Head of caudate nucleus (tissue), 42 donors: ENCODE data around the gene TMEM164.
"Not testable (repeated sequence)": the region's sequence is repeated elsewhere in the genome, so short reads cannot be mapped to it uniquely, and the experiment has no call there.

Experiments used
- DNase-seq, 42 donors: peaks; one replicate each; pipeline versions ENCODE4 v3.0.0 to v3.0.0-alpha.2; 2020 to 2021; ENCODE audit warnings: mixed read lengths in 7 of 42
- intact Hi-C: fragments of 100-400 bp; cut with DNase I; formaldehyde crosslinking; loops from one replicate; pipeline ENCODE4 v1.15.0; 2022

TMEM164 gene

GRCh38 chrX:110002300-110003166 is at the start of gene TMEM164:
Gene TMEM164, plus strand, starts transcription at chrX:110003114. Its CDS starts 661 bp downstream, at chrX:110003775.
- DNase-seq, result peak; percentile 41 to 88 (median 78)
- intact Hi-C loops, result no loop called here

GRCh38 chrX:109954333-109954732 is 48.6 kb upstream of the TMEM164 start:
- DNase-seq, result no peak
- intact Hi-C loops, result no loop called here

DNA sequence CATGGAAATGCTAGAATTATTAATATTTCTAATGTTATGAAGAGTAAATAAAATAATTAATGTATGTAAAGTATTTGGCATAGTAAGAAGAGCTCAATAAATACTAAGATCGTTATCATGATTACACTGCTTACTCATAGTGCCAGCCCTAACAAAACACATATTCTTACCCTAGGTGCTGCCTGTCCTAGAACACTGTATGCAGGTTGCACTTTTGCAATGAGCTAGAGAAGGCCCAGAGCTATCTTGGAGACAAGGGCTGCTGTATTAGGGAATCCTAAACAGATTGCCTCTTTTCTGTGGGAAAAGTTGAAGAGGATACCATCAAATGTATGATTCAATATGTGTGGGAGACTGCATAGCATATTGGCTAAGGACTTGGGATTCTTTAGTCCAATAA is 48.0 kb upstream of the TMEM164 start:
- intact Hi-C loops, result no loop called here
- DNase-seq, result no peak

DNA sequence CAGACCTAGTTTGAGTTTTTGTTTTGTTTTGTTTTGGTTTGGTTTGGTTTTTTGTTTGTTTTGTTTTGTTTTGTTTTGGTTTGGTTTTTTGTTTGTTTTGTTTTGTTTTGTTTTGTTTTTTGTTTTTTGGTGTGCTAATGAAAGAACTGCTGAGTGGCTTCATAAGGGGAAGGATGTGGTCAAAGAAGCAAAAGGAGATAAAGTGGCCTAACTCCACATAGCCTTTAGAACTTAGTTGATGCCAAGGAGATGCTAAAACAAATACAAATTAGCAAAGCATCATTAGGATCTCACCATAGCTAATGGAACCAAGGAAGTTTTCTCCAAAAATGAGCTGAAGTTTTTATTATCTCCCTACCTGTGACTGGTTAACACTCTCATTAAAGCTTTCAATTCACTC is 44.6 kb upstream of the TMEM164 start:
- intact Hi-C loops, result no loop called here

DNA sequence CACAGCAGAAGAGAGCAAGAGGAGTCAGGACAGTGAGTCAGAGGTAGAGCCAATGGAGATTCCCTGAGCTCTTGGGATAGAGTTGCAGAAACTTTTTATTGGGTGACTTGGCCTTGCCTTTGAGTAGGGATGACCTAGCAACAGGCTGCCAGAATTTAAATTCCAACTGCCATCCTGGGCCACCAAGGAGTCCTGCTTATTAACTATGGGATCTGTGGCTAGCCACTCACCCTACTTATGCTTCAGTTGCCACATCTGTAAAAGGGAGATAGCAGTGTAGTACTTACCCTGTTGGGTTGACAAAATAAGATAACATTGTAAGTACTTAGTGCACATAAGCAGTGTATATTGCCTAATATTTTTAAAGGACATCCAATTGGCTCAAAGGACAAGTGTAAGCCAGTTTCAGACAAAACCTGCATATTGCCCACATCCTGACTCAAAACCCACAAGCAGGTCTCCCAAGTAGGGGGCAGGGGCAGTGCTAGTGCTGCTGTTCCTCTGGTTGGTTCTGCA is 43.5 kb upstream of the TMEM164 start:
- no peak for DNase-seq

More for the DNA sequence above, 44.6 kb upstream of the TMEM164 start:
- no peak for DNase-seq

GRCh38 chrX:109964390-109964789 is 38.5 kb upstream of the TMEM164 start:
- no peak for DNase-seq
- intact Hi-C loops, result no loop called here

More for the DNA sequence above, 43.5 kb upstream of the TMEM164 start:
- intact Hi-C loops, result no loop called here

DNA sequence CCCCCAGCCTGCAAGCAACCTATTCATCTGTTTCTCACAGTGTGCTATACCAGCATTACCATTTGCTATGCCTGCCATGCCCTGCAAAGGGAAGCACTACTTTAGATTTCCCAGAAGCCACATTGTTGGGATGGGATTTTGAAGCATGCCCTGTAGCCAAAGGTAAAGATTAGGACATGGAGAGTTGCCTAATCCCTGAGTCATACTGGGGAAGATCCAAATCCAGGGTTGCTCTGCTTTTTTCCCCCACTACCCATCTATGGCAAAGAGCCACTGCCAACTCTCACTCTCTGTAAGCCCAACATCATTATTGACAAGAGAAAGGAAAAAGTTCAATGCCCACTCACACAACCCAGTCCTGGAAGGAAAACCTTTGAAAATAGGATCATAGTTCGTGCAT is 36.7 kb upstream of the TMEM164 start:
- no peak for DNase-seq
- intact Hi-C loops, result no loop called here

- intact Hi-C loops, result no loop called here
- no peak for DNase-seq
Measured at GRCh38 chrX:109967156-109967555, 35.8 kb upstream of the TMEM164 start.

- intact Hi-C loops, DNase-seq: not testable (repeated sequence)
Measured at GRCh38 chrX:109970841-109971240, 32.1 kb upstream of the TMEM164 start.

GRCh38 chrX:109974906-109975655 is 27.8 kb upstream of the TMEM164 start:
- intact Hi-C loops, result no loop called here
- peak in 1 of 42 donors; percentile 34 for DNase-seq

DNA sequence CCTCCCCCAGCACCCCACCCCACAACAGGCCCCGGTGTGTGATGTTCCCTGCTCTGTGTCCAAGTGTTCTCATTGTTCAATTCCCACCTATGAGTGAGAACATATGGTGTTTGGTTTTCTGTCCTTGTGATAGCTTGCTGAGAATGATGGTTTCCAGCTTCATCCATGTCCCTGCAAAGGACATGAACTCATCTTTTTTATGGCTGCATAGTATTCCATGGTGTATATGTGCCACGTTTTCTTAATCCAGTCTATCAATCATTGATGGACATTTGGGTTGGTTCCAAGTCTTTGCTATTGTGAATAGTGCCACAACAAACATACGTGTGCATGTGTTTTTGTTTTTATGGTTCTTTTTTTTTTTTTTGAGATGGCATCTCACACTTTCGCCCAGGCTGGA is 17.7 kb upstream of the TMEM164 start:
- intact Hi-C loops, DNase-seq: not testable (repeated sequence)

- intact Hi-C loops, result no loop called here
- DNase-seq, result no peak
Measured at GRCh38 chrX:109987884-109988283, 15.0 kb upstream of the TMEM164 start.

GRCh38 chrX:109990582-109991276 is 12.2 kb upstream of the TMEM164 start:
- no peak for DNase-seq
- intact Hi-C loops, result no loop called here

GRCh38 chrX:109992203-109992602 is 10.7 kb upstream of the TMEM164 start:
- intact Hi-C loops, result no loop called here
- DNase-seq, result no peak

DNA sequence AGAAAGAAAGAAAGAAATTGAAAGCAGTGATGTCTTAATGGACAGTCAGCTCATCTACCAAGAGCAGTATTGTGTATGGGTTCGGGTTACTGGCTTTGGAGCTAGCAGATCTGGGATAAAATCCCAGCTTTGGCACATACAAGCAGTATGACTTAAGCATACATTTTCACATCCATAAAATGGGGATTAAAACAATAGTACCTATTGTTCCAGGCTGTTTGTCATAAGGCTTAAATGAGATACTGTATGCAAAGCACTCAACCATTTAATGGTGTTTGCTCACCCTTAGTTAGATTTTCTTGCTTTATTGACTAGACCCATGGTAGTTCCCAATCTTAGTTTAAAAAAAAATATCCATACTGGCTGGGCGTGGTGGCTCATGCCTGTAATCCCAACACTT is 7.8 kb upstream of the TMEM164 start:
- intact Hi-C loops, result no loop called here
- no peak for DNase-seq

DNA sequence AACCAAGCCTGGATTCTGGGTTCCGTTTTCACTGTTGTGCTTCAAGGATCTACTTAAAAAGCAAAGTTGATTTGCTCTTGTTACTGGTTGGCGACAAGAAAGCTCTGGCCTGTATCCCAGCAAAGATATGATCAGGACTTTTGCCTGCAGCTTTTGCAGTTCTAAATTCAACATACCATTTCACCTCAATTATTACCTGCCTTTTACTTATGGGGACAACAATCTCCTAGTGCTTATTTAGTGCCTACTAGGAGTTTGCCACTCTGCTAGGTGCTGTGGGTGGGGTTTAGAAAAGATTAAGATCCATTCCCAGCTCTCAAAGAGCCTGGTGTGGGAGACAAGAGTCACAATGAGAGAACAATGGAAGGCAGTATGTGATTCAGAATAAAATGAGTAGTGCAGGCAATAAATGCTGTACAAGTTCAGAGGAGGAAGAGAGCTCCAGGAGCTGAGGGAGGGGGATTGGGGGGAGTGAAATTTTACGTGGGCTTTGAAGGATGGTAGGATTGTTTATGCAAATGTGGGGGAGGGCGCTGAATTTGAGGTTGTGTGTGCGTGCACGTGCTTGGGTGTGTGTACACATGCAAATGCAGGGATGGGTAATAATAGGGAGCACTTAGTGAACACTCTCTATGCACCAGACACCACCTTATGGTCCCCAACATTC is 5.0 kb upstream of the TMEM164 start:
- intact Hi-C loops, result no loop called here
- peak in 6 of 42 donors; percentile 12 to 49 (median 34) for DNase-seq

DNA sequence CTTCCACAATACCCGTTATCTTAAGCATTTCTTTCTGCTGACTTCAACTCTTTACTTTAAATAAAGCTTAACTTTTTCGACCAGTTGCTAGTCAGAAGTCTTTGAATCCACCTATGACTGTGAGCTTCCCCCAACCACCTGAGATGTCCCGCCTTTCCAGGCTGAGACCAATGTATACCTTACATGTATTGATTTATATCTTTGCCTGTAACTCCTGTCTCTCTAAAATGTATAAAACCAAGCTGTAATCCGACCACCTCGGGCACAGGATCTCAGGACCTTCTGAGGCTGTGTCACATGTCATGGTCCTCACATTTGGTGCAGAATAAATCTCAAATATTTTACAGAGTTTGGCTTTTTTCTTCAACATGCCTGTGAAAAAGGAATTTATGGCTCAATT is 2.9 kb upstream of the TMEM164 start:
- intact Hi-C loops, result no loop called here
- DNase-seq, result no peak

GRCh38 chrX:110000847-110001713 is 1.8 kb upstream of the TMEM164 start:
- intact Hi-C loops, result no loop called here
- no peak for DNase-seq
